Measurements from ENCODE around the gene THAP8. TPM values are rescaled to one million over a fixed set of nuclear protein-coding genes. Genes with fewer than 3 reads are reported as not detected.

The THAP8 gene
- total and polyA plus RNA-seq, 2 of the 8 experiments (the other 6 are each of a cell fraction or from before 2014, with no cell fraction given): 6.0 to 11.1 TPM

GRCh38 chr19:36073121-36073876 is 19.2 kb upstream of the THAP8 start:
- Histone ChIP-seq H3K9ac (replicated peaks in 1 of 4; ENCODE audit: extremely low read depth in 1 of 4, low read depth in 3 of 4, low read length in 3 of 4) (no peak overlapping the region), H2BK12ac (ENCODE audit: low read depth, low read length) (no peak overlapping the region), H3K23ac (ENCODE audit: insufficient read length) (no peak overlapping the region), H3K36me3 (ENCODE audit: control insufficient read depth in 2 of 4, insufficient read depth in 4 of 4, low read length in 3 of 4) (peaks cover 13 to 51% (median 37%) of the 10 kb centered on the region in 4 experiments; a peak in 7 of 8 replicates), H4K5ac (ENCODE audit: insufficient read length, low read depth, low read length) (no peak overlapping the region), H3K27ac (ENCODE audit: low read depth, low read length) (no peak overlapping the region), H2AK5ac (ENCODE audit: low read depth, low read length) (no peak overlapping the region), H3K56ac (replicated peaks; ENCODE audit: insufficient read length, low read depth, low read length) (no peak overlapping the region), H3K27me3 (replicated peaks in 1 of 4; ENCODE audit: control insufficient read depth in 3 of 4, extremely low read depth in 1 of 4, insufficient read depth in 3 of 4, low read length in 3 of 4) (no peaks in the 10 kb centered on the region), H3K4ac (replicated peaks; ENCODE audit: insufficient read length, low read depth, low read length) (no peak overlapping the region), H3K4me1 (replicated peaks in 1 of 4; ENCODE audit: control insufficient read depth in 3 of 4, insufficient read depth in 4 of 4, low read length in 3 of 4) (no peaks in the 10 kb centered on the region), H3K9me3 (ENCODE audit: insufficient read depth in 2 of 2, low read depth in 1 of 2, low read length in 1 of 2) (no peaks in the 10 kb centered on the region), H4K8ac (ENCODE audit: extremely low read depth, insufficient read depth, low read length) (no peak overlapping the region), H2BK20ac (ENCODE audit: low read length) (no peak overlapping the region), H2BK120ac (replicated peaks; ENCODE audit: low read depth, low read length) (no peak overlapping the region), H3K14ac (ENCODE audit: insufficient read length) (no peak overlapping the region), H3K18ac (ENCODE audit: extremely low read depth, low read length) (no peak overlapping the region), H4K91ac (replicated peaks; ENCODE audit: insufficient read length, low read length) (no peak overlapping the region), H4K20me1 (replicated peaks in 1 of 2; ENCODE audit: control insufficient read depth in 1 of 2, insufficient read depth in 2 of 2, low read length in 2 of 2) (peaks cover 3 to 7% of the 10 kb centered on the region in 2 experiments), H3K23me2 (ENCODE audit: low read depth, low read length) (no peaks in the 10 kb centered on the region), H2AFZ (ENCODE audit: low read length) (no peak overlapping the region), H2BK5ac (ENCODE audit: low read depth, low read length) (no peak overlapping the region), H2BK15ac (ENCODE audit: low read length) (no peak overlapping the region), H3K4me2 (ENCODE audit: insufficient read depth in 1 of 2, low read depth in 2 of 2, low read length in 2 of 2) (no peak overlapping the region), H3K79me1 (ENCODE audit: low read depth, low read length) (no peaks in the 10 kb centered on the region), H3K79me2 (ENCODE audit: control insufficient read depth in 1 of 2, insufficient read depth in 2 of 2, low read length in 2 of 2) (no peaks in the 10 kb centered on the region), H3K4me3 (ENCODE audit: extremely low read depth in 1 of 4, insufficient read depth in 2 of 4, low read depth in 3 of 4, low read length in 4 of 4) (no peak overlapping the region)
- ChIA-PET POLR2A (ENCODE audit: partially characterized antibody) (interaction anchor here (0.6 to 1.9 kb wide), 7 partner anchors 11 to 65 kb away, joined by 3 to 6 read pairs (median 3); partner anchors contain the start of genes THAP8 and WDR62), CTCF (ENCODE audit: partially characterized antibody) (interaction anchor here (0.6 kb wide), 1 partner anchor 294 kb away, joined by 4 read pairs; no protein-coding TSS in a partner anchor)
- WGBS, 2 experiments (ENCODE audit: extremely low coverage in 1 of 2, insufficient coverage in 1 of 2, insufficient read length in 1 of 2, insufficient replicate concordance in 2 of 2, low coverage in 1 of 2, low lambda C conversion rate in 2 of 2, missing lambda C conversion rate in 1 of 2): 79% methylated on average over 10 of the region's 10 CpGs; no CpG with 5 or more reads in 1 of the 2 experiments
- no peak for FAIRE-seq
- no peak for TF ChIP-seq RFX5 (IDR thresholded peaks at IDR 0.05; ENCODE audit: borderline replicate concordance, low read depth, low read length)
- no peak for TF ChIP-seq BRCA1 (IDR thresholded peaks at IDR 0.05; ENCODE audit: low read depth, low read length)
- TF ChIP-seq BCL11A (IDR thresholded peaks at IDR 0.05; ENCODE audit: low read depth in 2 of 2, low read length in 2 of 2): no peak
- TF ChIP-seq TEAD4 (IDR thresholded peaks at IDR 0.05; ENCODE audit: low read depth, low read length): no peak
- no peak for TF ChIP-seq CHD2 (IDR thresholded peaks at IDR 0.05; ENCODE audit: low read length)
- no peak for TF ChIP-seq HDAC2 (IDR thresholded peaks at IDR 0.05; ENCODE audit: borderline replicate concordance in 1 of 2, low read depth in 2 of 2, low read length in 2 of 2)
- TF ChIP-seq RBBP5 (IDR thresholded peaks at IDR 0.05; ENCODE audit: borderline replicate concordance, low read depth, low read length): no peak
- TF ChIP-seq NRF1 (IDR thresholded peaks at IDR 0.05; ENCODE audit: low read depth, low read length): no peak
- no peak for TF ChIP-seq HDAC6 (IDR thresholded peaks at IDR 0.05; ENCODE audit: low read depth, low read length)
- no peak for TF ChIP-seq EZH2 (IDR thresholded peaks at IDR 0.05; ENCODE audit: low read depth, low read length, severe bottlenecking)
- no peak for DNase-seq (ENCODE audit: low read depth in 1 of 2, low spot score in 2 of 2)

All from H1 (cell line).